Cardiac muscle cell (in vitro differentiated cells and primary cell): ENCODE measurements around the gene PDRG1. TPM values are rescaled to one million over a fixed set of nuclear protein-coding genes. Genes with fewer than 3 reads are reported as not detected.

Experiments
- DNase-seq, 2 donors: peaks; one replicate each; pipeline versions ENCODE4 v3.0.0 to v3.0.0-alpha.2; 2010 to 2017; ENCODE audit warnings: low read depth in 1 of 2, low spot score in 1 of 2
- H3K27ac ChIP-seq: fragments of 200-600 bp; sonication (generic); 2 replicates; pipeline ENCODE4 v1.5.1; 2016
- H3K27me3 ChIP-seq: fragments of 200-600 bp; sonication (generic); 2 replicates; pipeline ENCODE4 v1.6.0; 2016; ENCODE audit warnings: control low read depth
- H3K36me3 ChIP-seq: fragments of 200-600 bp; sonication (generic); 2 replicates; pipeline ENCODE4 v1.5.1; 2016; ENCODE audit warnings: control low read depth
- H3K4me1 ChIP-seq: fragments of 200-600 bp; sonication (generic); 2 replicates; pipeline ENCODE4 v1.8.1; 2017; ENCODE audit warnings: low read depth, mild to moderate bottlenecking, mixed run types
- H3K4me3 ChIP-seq: fragments of 200-600 bp; sonication (generic); 2 replicates; pipeline ENCODE4 v1.5.1; 2016; ENCODE audit warnings: mild to moderate bottlenecking
- H3K9me3 ChIP-seq: fragments of 200-600 bp; sonication (generic); 2 replicates; pipeline ENCODE4 v1.5.1; 2017; ENCODE audit warnings: low read depth, mild to moderate bottlenecking, control low read depth
- polyA plus RNA-seq: library from polyadenylated mRNA; unstranded; fragments of >200 nt; fragmentation: Nextera tagmentation; extraction: Ambion mirVana; gene quantifications from 2 replicates; pipeline ENCODE4 v1.2.1, GENCODE V29; 2016
- total RNA-seq: library from RNA; depleted of rRNA; stranded (reverse); fragments of >200 nt; gene quantifications from 2 replicates; pipeline ENCODE4 v1.2.3, GENCODE V29; 2016
- TF ChIP-seq, protein P1 (sequence below): IDR thresholded peaks from 2 replicates; pipeline ENCODE4 v1.5.1; 2012; ENCODE audit warnings: low read depth, mild to moderate bottlenecking, low read length

PDRG1 gene
- total and polyA plus RNA-seq, 2 experiments from 2014 or later: 14.4 to 38.6 TPM

DNA sequence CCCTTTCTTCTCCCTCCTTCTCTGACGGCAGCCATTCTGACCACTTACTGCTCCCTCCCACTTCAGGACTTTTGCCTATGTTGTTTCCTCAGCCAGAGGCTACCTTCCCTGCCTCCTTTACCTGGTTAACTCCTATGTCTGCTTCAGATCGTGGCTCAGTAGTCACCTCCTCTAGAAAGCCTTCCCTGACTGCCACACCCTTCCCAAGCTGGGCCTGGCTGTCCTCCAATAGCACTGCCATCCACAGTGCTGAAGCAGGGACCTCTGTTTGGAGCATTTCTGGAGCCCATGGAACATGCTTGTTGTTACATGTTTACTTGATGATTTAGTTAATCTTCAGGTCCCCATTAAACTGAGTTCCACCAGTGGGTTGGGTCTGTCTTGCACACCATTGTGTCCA lies 29.9 kb upstream of the PDRG1 start:
- TF ChIP-seq, protein P1, sequence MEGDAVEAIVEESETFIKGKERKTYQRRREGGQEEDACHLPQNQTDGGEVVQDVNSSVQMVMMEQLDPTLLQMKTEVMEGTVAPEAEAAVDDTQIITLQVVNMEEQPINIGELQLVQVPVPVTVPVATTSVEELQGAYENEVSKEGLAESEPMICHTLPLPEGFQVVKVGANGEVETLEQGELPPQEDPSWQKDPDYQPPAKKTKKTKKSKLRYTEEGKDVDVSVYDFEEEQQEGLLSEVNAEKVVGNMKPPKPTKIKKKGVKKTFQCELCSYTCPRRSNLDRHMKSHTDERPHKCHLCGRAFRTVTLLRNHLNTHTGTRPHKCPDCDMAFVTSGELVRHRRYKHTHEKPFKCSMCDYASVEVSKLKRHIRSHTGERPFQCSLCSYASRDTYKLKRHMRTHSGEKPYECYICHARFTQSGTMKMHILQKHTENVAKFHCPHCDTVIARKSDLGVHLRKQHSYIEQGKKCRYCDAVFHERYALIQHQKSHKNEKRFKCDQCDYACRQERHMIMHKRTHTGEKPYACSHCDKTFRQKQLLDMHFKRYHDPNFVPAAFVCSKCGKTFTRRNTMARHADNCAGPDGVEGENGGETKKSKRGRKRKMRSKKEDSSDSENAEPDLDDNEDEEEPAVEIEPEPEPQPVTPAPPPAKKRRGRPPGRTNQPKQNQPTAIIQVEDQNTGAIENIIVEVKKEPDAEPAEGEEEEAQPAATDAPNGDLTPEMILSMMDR: no peak
- H3K27me3 ChIP-seq: no peaks in the 10 kb centered on the region
- no peak for DNase-seq
- no peaks in the 10 kb centered on the region for H3K36me3 ChIP-seq
- no peaks in the 10 kb centered on the region for H3K9me3 ChIP-seq
- H3K4me3 ChIP-seq: no peak overlapping the region
- no peaks in the 10 kb centered on the region for H3K4me1 ChIP-seq
- H3K27ac ChIP-seq: no peak overlapping the region

DNA sequence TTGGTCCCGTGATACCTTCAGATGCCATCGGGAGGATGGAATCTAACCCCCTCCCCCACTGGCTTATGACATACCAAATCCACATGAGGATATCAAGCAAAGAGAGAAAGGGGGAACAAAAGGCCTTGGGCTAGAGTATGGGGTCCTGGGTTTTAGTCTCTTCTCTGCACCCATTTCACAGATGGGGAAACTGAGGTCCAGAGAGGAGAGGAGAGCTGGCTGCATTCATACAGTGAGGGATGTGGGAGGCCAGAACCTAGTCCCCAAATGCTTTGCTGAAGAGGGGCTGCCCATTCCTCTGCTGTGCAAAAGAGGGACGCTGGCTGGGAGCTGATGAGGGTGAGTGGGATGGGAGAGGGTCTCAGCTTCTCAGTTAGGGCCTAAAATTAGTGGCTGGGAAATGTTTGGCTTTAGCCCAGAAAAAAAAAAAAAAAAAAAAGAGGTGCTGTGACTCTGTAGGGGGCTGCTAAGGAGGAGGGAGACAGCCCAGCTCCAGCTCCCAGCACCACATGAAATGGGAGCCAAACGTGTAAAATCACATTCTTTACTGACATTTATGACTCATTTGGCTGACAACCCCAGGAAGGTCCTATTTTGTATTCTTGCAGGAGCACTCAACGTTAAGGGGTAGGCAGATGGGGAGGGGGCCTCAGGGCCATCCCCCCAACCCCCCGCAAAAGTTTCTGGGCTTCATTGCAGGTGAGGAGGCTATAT lies 28.0 kb upstream of the PDRG1 start:
- no peaks in the 10 kb centered on the region for H3K9me3 ChIP-seq

DNA sequence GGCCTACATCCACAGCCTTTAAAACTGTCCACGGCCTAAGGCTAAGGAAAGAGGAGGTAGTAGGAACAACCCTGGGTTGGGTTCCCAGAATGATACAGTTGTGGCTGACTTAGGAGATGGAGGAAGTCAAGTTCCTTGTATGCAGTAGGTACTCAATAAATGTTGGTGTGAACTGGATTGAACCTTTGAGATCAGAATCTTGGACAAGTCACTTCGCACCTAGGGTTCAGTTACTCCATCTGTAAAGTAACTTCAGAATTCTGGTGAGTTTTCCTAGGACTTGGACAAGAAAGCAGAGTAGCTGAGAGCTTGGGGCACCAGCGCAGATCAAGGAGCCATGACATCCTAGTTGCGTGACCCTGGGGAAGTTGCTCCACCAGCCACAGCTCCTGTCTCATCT lies 25.2 kb upstream of the PDRG1 start:
- H3K4me3 ChIP-seq: no peak overlapping the region
- H3K36me3 ChIP-seq: no peaks in the 10 kb centered on the region
- DNase-seq: no peak
- no peak overlapping the region for H3K27ac ChIP-seq
- H3K27me3 ChIP-seq: no peaks in the 10 kb centered on the region
- H3K4me1 ChIP-seq: peaks cover 12% of the 10 kb centered on the region
- H3K9me3 ChIP-seq: no peaks in the 10 kb centered on the region
- TF ChIP-seq, protein P1: no peak

More for the DNA sequence above, 28.0 kb upstream of the PDRG1 start:
- peaks cover 6% of the 10 kb centered on the region for H3K4me1 ChIP-seq
- no peaks in the 10 kb centered on the region for H3K27me3 ChIP-seq
- no peaks in the 10 kb centered on the region for H3K36me3 ChIP-seq
- peak in 1 of 2 donors; percentile 16 for DNase-seq
- no peak overlapping the region for H3K27ac ChIP-seq
- H3K4me3 ChIP-seq: no peak overlapping the region
- TF ChIP-seq, protein P1: no peak

DNA sequence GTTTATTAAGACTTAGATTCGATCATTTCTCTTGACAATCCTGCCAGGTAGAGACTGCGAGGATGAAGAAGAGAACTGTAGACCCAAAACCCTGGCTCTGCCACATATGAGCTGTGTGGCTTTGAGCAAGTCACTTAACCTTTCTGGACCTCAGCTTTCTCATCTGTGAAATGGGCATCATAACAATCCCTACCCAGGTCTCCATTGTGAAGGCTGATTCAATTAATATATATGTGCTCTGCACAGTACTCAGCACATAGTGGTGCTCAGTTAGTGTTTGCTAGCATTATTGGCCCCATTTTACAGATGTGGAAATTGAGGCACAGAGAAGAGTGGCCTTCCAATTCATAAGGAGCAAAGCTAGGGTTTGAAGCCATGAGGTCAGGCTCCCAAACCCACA lies 24.0 kb upstream of the PDRG1 start:
- Histone ChIP-seq H3K4me3 (no peak overlapping the region), H3K27me3 (no peaks in the 10 kb centered on the region), H3K36me3 (no peaks in the 10 kb centered on the region), H3K27ac (no peak overlapping the region), H3K9me3 (no peaks in the 10 kb centered on the region), H3K4me1 (peaks cover 12% of the 10 kb centered on the region)
- DNase-seq: no peak
- TF ChIP-seq, protein P1: no peak

DNA sequence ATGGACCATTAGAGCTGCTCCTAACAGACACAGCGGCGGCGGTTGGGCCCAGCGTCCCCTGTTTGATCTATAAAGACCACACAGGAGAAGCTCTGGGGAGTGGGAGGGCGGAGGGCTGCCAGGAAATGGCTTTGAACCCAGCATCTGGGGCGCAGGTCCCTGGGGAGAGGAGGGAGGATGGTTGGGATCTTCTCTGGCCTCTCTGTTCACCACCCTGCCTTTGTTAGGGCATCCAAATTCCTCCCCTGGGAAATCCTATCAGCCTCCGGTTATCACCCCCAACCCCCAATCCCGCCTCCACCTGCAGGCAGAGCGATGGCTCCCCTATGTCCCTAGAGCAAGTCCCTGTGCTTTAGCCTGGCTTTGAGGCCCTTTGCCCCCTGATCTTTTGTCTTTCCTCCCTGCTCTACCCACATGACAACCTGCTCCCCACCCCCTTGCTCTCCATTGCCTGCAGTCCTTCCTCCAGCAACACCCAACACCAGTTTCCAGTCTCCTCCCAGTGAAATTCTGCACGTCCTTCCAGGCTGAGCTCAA lies 23.2 kb upstream of the PDRG1 start:
- no peak for DNase-seq
- Histone ChIP-seq H3K36me3 (no peaks in the 10 kb centered on the region), H3K4me1 (peaks cover 12% of the 10 kb centered on the region), H3K9me3 (no peaks in the 10 kb centered on the region), H3K4me3 (no peak overlapping the region), H3K27me3 (peaks cover 2% of the 10 kb centered on the region), H3K27ac (no peak overlapping the region)
- TF ChIP-seq, protein P1: no peak
